ENCODE results near the gene VPS37D. TPM values are rescaled to one million over a fixed set of nuclear protein-coding genes. Genes with fewer than 3 reads are reported as not detected.
A peak's percentile ranks its signal among the peaks of the same experiment; 100 is the strongest.

Gene VPS37D
- total and polyA plus RNA-seq, 2 donors (not counting 1 experiment from before 2014, with no cell fraction given), result 0.10 to 0.71 TPM

DNA sequence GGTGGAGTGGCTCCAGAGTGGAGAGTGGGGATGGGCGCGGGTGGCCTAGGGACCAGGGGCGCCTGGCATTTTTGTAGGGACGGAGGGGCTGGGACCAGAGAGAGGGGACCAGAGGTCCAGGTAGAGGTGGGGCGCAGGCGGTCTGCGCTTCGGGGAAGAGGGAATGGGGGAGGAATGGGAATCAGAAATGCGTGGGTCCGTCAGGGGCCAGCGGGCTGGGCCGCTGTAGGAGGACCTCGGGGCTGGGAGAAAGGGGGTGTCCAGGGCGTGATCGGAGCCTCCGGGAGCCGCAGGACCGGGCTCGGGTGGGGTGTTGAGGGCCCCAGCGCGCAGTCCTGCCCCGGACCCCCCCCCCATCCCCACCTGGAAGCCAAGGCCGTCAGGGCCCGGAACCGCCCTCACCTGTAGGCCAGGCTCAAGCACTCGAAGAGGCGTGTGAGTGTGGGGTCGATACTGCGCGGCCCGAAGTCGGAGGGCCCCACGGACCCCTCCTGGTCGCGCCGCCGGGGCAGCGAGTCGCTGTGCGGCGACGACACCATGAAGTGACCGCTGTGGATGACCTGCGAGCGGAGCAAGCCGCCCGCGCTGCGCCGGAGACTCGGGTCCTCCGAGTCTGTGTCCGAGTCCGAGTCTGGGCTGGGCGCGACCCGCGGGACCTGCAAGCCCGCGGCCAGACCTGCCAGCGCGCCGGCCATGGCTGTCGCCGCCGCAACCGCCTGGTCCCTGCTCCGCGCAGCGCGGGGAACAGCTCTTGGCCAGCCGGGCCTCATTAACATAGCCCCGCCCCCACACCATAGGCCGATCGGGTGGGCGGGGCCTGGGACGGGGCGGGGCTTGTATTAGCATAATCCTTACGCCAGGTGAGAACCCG is 43.6 kb upstream of the VPS37D start, which contains the start of gene MLXIPL:
Gene MLXIPL, minus strand, starts transcription at position 725 of the 871 bp plus-strand sequence. Its CDS starts 30 bp downstream, at position 695.
- no peaks in the 10 kb centered on the region for H3K36me3 ChIP-seq (replicated peaks in 1 of 2; ENCODE audit: control extremely low read depth in 1 of 2, control insufficient read depth in 1 of 2, extremely low read depth in 1 of 2, insufficient read depth in 2 of 2, low read length in 1 of 2)
- intact Hi-C loops (cut with micrococcal nuclease), result no loop called here
- POLR2A ChIA-PET, result no interaction called here
- TF ChIP-seq, protein P1, sequence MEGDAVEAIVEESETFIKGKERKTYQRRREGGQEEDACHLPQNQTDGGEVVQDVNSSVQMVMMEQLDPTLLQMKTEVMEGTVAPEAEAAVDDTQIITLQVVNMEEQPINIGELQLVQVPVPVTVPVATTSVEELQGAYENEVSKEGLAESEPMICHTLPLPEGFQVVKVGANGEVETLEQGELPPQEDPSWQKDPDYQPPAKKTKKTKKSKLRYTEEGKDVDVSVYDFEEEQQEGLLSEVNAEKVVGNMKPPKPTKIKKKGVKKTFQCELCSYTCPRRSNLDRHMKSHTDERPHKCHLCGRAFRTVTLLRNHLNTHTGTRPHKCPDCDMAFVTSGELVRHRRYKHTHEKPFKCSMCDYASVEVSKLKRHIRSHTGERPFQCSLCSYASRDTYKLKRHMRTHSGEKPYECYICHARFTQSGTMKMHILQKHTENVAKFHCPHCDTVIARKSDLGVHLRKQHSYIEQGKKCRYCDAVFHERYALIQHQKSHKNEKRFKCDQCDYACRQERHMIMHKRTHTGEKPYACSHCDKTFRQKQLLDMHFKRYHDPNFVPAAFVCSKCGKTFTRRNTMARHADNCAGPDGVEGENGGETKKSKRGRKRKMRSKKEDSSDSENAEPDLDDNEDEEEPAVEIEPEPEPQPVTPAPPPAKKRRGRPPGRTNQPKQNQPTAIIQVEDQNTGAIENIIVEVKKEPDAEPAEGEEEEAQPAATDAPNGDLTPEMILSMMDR (IDR thresholded peaks at IDR 0.05), result no peak
- TF ChIP-seq EZH2 (IDR thresholded peaks at IDR 0.05; ENCODE audit: borderline replicate concordance, insufficient read depth, low read depth, low read length, poor library complexity, severe bottlenecking), result peak; percentile 40
- H3K4me2 ChIP-seq (replicated peaks; ENCODE audit: low read depth, low read length, poor library complexity, severe bottlenecking), result peak within 1 kb of the TSS; percentile 83
- CTCF ChIA-PET, result interaction anchor here (1.8 kb wide), 1 partner anchor 101 kb away, joined by 4 read pairs; no protein-coding TSS in a partner anchor
- peaks cover 0 to 60% (median 24%) of the 10 kb centered on the region in 4 experiments for H3K27me3 ChIP-seq (replicated peaks in 1 of 4; ENCODE audit: control extremely low read depth in 1 of 4, control insufficient read depth in 3 of 4, insufficient read depth in 4 of 4, low read length in 3 of 4)
- no peak within 1 kb of the TSS for H3K27ac ChIP-seq (ENCODE audit: low read length in 2 of 2)
- Mint-ChIP-seq H3K27ac (no peak within 1 kb of the TSS), H3K27me3 (peaks cover 42% of the 10 kb centered on the region), H3K4me3 (peak within 1 kb of the TSS; percentile 54), H3K4me1 (peaks cover 16% of the 10 kb centered on the region), H3K9me3 (ENCODE audit: insufficient read depth) (no peaks in the 10 kb centered on the region)
- ATAC-seq (ENCODE audit: low read depth), result peak; percentile 58
- peak; percentile 56 for DNase-seq
- H4K20me1 ChIP-seq (ENCODE audit: control insufficient read depth, insufficient read depth, low read length, poor library complexity, severe bottlenecking), result no peaks in the 10 kb centered on the region
- H2AFZ ChIP-seq (ENCODE audit: insufficient read depth, low read depth, low read length, poor library complexity, severe bottlenecking), result peak within 1 kb of the TSS; percentile 66
- peaks cover 0 to 12% (median 0%) of the 10 kb centered on the region in 3 donors for H3K9me3 ChIP-seq (ENCODE audit: control extremely low read depth in 1 of 3, control insufficient read depth in 2 of 3, insufficient read depth in 1 of 3, low read length in 2 of 3)
- H3K4me3 ChIP-seq (ENCODE audit: control extremely low read depth in 1 of 5, extremely low read depth in 1 of 5, insufficient read depth in 1 of 5, low read depth in 2 of 5, low read length in 4 of 5), result peak within 1 kb of the TSS in 3 of 5 experiments; percentile 25 to 48 (median 40)
- no peaks in the 10 kb centered on the region for H3K79me2 ChIP-seq (ENCODE audit: control insufficient read depth, insufficient read depth, low read length)
- H3K4me1 ChIP-seq (ENCODE audit: control insufficient read depth in 2 of 2, insufficient read depth in 2 of 2, low read length in 2 of 2), result peaks cover 14 to 21% of the 10 kb centered on the region in 2 donors
- 7% methylated on average over 75 of the region's 80 CpGs for whole genome bisulfite sequencing (ENCODE audit: insufficient coverage)
- peak within 1 kb of the TSS; percentile 23 for H3K9ac ChIP-seq (ENCODE audit: low read length)

DNA sequence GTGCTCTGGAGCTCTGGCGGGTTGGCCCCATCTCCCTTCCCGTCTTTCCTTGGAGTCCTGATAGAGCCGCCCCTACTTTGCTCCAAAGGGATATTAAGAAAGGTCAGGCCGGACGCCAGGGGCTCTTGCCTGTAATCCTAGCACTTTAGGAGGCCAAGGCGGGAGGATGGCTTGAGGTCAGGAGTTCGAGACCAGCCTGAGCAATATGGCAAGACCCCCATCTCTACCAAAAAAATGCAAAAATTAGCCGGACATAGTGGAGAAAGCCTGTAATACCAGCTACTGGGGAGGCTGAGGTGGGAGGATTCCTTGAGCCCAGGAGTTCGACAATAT is 43.0 kb upstream of the VPS37D start:
- Histone ChIP-seq H2AFZ (ENCODE audit: insufficient read depth, low read depth, low read length, poor library complexity, severe bottlenecking) (no peak overlapping the region), H3K9me3 (ENCODE audit: control extremely low read depth in 1 of 3, control insufficient read depth in 2 of 3, insufficient read depth in 1 of 3, low read length in 2 of 3) (peaks cover 0 to 12% (median 0%) of the 10 kb centered on the region in 3 donors), H3K4me2 (replicated peaks; ENCODE audit: low read depth, low read length, poor library complexity, severe bottlenecking) (peak overlapping the region; percentile 83), H3K27ac (ENCODE audit: low read length in 2 of 2) (no peak overlapping the region), H3K9ac (ENCODE audit: low read length) (no peak overlapping the region), H4K20me1 (ENCODE audit: control insufficient read depth, insufficient read depth, low read length, poor library complexity, severe bottlenecking) (no peaks in the 10 kb centered on the region), H3K27me3 (replicated peaks in 1 of 4; ENCODE audit: control extremely low read depth in 1 of 4, control insufficient read depth in 3 of 4, insufficient read depth in 4 of 4, low read length in 3 of 4) (peaks cover 0 to 63% (median 24%) of the 10 kb centered on the region in 4 experiments), H3K36me3 (replicated peaks in 1 of 2; ENCODE audit: control extremely low read depth in 1 of 2, control insufficient read depth in 1 of 2, extremely low read depth in 1 of 2, insufficient read depth in 2 of 2, low read length in 1 of 2) (no peaks in the 10 kb centered on the region), H3K4me3 (ENCODE audit: control extremely low read depth in 1 of 5, extremely low read depth in 1 of 5, insufficient read depth in 1 of 5, low read depth in 2 of 5, low read length in 4 of 5) (peak overlapping the region in 1 of 5 experiments; percentile 48), H3K79me2 (ENCODE audit: control insufficient read depth, insufficient read depth, low read length) (no peaks in the 10 kb centered on the region), H3K4me1 (ENCODE audit: control insufficient read depth in 2 of 2, insufficient read depth in 2 of 2, low read length in 2 of 2) (peaks cover 14 to 21% of the 10 kb centered on the region in 2 donors)
- Mint-ChIP-seq H3K4me1 (peaks cover 16% of the 10 kb centered on the region), H3K9me3 (ENCODE audit: insufficient read depth) (no peaks in the 10 kb centered on the region), H3K4me3 (peak overlapping the region; percentile 29), H3K27ac (no peak overlapping the region), H3K27me3 (peaks cover 42% of the 10 kb centered on the region)
- 0% methylated on average over 3 of the region's 9 CpGs for WGBS (ENCODE audit: insufficient coverage)
- intact Hi-C loops (cut with micrococcal nuclease), result no loop called here
- TF ChIP-seq, protein P1 (IDR thresholded peaks at IDR 0.05), result no peak
- no peak for TF ChIP-seq EZH2 (IDR thresholded peaks at IDR 0.05; ENCODE audit: borderline replicate concordance, insufficient read depth, low read depth, low read length, poor library complexity, severe bottlenecking)
- DNase-seq, result no peak
- no peak for ATAC-seq (ENCODE audit: low read depth)
- ChIA-PET CTCF (no interaction called here), POLR2A (no interaction called here)
